ENCODE data around the gene PJA1. TPM values are rescaled to one million over a fixed set of nuclear protein-coding genes. Genes with fewer than 3 reads are reported as not detected.

The PJA1 gene
- total RNA-seq, 3 donors from 2014 or later: 4.4 to 18.8 (median 5.2) TPM

GRCh38 chrX:69130439-69130838 is 34.8 kb downstream of the PJA1 start:
- TF ChIP-seq CTCF (IDR thresholded peaks at IDR 0.05): no peak
- no peak for DNase-seq

GRCh38 chrX:69128588-69128987 is 36.7 kb downstream of the PJA1 start:
- intact Hi-C loops (cut with DNase I, micrococcal nuclease): no loop called here
- H3K4me1 ChIP-seq (ENCODE audit: low read depth): no peaks in the 10 kb centered on the region
- no peaks in the 10 kb centered on the region for H3K9me3 ChIP-seq
- ATAC-seq: no peak
- no peak for DNase-seq
- TF ChIP-seq CTCF (IDR thresholded peaks at IDR 0.05): no peak
- no peaks in the 10 kb centered on the region for H3K36me3 ChIP-seq (ENCODE audit: low read depth)
- no peak overlapping the region for H3K4me3 ChIP-seq

More at GRCh38 chrX:69130439-69130838, 34.8 kb downstream of the PJA1 start:
- H3K9me3 ChIP-seq: no peaks in the 10 kb centered on the region
- ATAC-seq: no peak
- intact Hi-C loops (cut with DNase I, micrococcal nuclease): no loop called here
- no peaks in the 10 kb centered on the region for H3K36me3 ChIP-seq (ENCODE audit: low read depth)
- H3K4me3 ChIP-seq: no peak overlapping the region
- H3K4me1 ChIP-seq (ENCODE audit: low read depth): no peaks in the 10 kb centered on the region

- DNase-seq (no peak), ATAC-seq (no peak)
- H3K36me3 ChIP-seq (ENCODE audit: low read depth): no peaks in the 10 kb centered on the region
- H3K9me3 ChIP-seq: no peaks in the 10 kb centered on the region
- intact Hi-C loops (cut with DNase I, micrococcal nuclease): no loop called here
- no peak overlapping the region for H3K4me3 ChIP-seq
- no peaks in the 10 kb centered on the region for H3K4me1 ChIP-seq (ENCODE audit: low read depth)
- TF ChIP-seq CTCF (IDR thresholded peaks at IDR 0.05): no peak
Measured at GRCh38 chrX:69127466-69127865, 37.8 kb downstream of the PJA1 start.

GRCh38 chrX:69126642-69127041 is 38.6 kb downstream of the PJA1 start:
- intact Hi-C loops (cut with DNase I, micrococcal nuclease): no loop called here
- H3K36me3 ChIP-seq (ENCODE audit: low read depth): no peaks in the 10 kb centered on the region

GRCh38 chrX:69125094-69125493 is 40.2 kb downstream of the PJA1 start:
- intact Hi-C loops (cut with DNase I, micrococcal nuclease): no loop called here
- no peaks in the 10 kb centered on the region for H3K9me3 ChIP-seq
- DNase-seq (no peak), ATAC-seq (no peak)
- no peak overlapping the region for H3K4me3 ChIP-seq
- H3K4me1 ChIP-seq (ENCODE audit: low read depth): no peaks in the 10 kb centered on the region
- H3K36me3 ChIP-seq (ENCODE audit: low read depth): no peaks in the 10 kb centered on the region
- no peak for TF ChIP-seq CTCF (IDR thresholded peaks at IDR 0.05)

More at GRCh38 chrX:69126642-69127041, 38.6 kb downstream of the PJA1 start:
- TF ChIP-seq CTCF (IDR thresholded peaks at IDR 0.05): no peak
- H3K4me3 ChIP-seq: no peak overlapping the region
- no peaks in the 10 kb centered on the region for H3K4me1 ChIP-seq (ENCODE audit: low read depth)
- DNase-seq: no peak
- H3K9me3 ChIP-seq: no peaks in the 10 kb centered on the region
- no peak for ATAC-seq

- ATAC-seq (no peak), DNase-seq (no peak)
- H3K4me3 ChIP-seq: no peak overlapping the region
- H3K36me3 ChIP-seq (ENCODE audit: low read depth): no peaks in the 10 kb centered on the region
- no peak for TF ChIP-seq CTCF (IDR thresholded peaks at IDR 0.05)
- intact Hi-C loops (cut with DNase I, micrococcal nuclease): no loop called here
- H3K9me3 ChIP-seq: no peaks in the 10 kb centered on the region
- no peaks in the 10 kb centered on the region for H3K4me1 ChIP-seq (ENCODE audit: low read depth)
Measured at GRCh38 chrX:69124108-69124507, 41.1 kb downstream of the PJA1 start.

Measured in mucosa of descending colon (tissue), 3 donors.